Jurkat, Clone E6-1 (cell line): ENCODE results near the gene SMDT1. TPM values are rescaled to one million over a fixed set of nuclear protein-coding genes. Genes with fewer than 3 reads are reported as not detected.
A peak's percentile ranks its signal among the peaks of the same experiment; 100 is the strongest.

Experiments used
- DNase-seq: peaks from one replicate; pipeline ENCODE4 v3.0.0-alpha.2; 2011; ENCODE audit warnings: low read depth, low spot score
- H3K4me3 ChIP-seq: 2 replicates; pipeline ENCODE4 v1.5.1; 2011; ENCODE audit warnings: mild to moderate bottlenecking, low read length, control low read depth, moderate library complexity
- polyA plus RNA-seq: library from polyadenylated mRNA; unstranded; fragments of >200 nt; gene quantifications from one replicate; pipeline ENCODE4 v1.2.1, GENCODE V29; 2012; ENCODE audit warnings: missing spikeins; ENCODE audit not compliant: insufficient read length, insufficient read depth

The SMDT1 gene
- polyA plus RNA-seq = 58.2 TPM

GRCh38 chr22:42079319-42080251 is at the start of gene SMDT1:
Gene SMDT1, plus strand, starts transcription at chr22:42079700. Its CDS starts 69 bp downstream, at chr22:42079769.
- peak; percentile 99 for DNase-seq
- H3K4me3 ChIP-seq = peak within 1 kb of the TSS; percentile 92

- DNase-seq = no peak
- H3K4me3 ChIP-seq = no peak overlapping the region
Measured at GRCh38 chr22:42033263-42034181, 46.0 kb upstream of the SMDT1 start.

GRCh38 chr22:42035256-42035655 is 44.2 kb upstream of the SMDT1 start:
- H3K4me3 ChIP-seq = no peak overlapping the region
- DNase-seq = no peak

- H3K4me3 ChIP-seq = no peak overlapping the region
- no peak for DNase-seq
Measured at GRCh38 chr22:42039271-42039670, 40.2 kb upstream of the SMDT1 start.

GRCh38 chr22:42041784-42042183 is 37.7 kb upstream of the SMDT1 start:
- no peak overlapping the region for H3K4me3 ChIP-seq
- DNase-seq = no peak

- DNase-seq = no peak
- H3K4me3 ChIP-seq = no peak overlapping the region
Measured at GRCh38 chr22:42050641-42051180, 28.8 kb upstream of the SMDT1 start.

- no peak overlapping the region for H3K4me3 ChIP-seq
- no peak for DNase-seq
Measured at GRCh38 chr22:42052765-42053164, 26.7 kb upstream of the SMDT1 start.

GRCh38 chr22:42056757-42057511 is 22.6 kb upstream of the SMDT1 start:
- DNase-seq = no peak
- H3K4me3 ChIP-seq = no peak overlapping the region

GRCh38 chr22:42060489-42060888 is 19.0 kb upstream of the SMDT1 start:
- no peak overlapping the region for H3K4me3 ChIP-seq
- no peak for DNase-seq

GRCh38 chr22:42061041-42061440 is 18.5 kb upstream of the SMDT1 start:
- DNase-seq = no peak
- H3K4me3 ChIP-seq = no peak overlapping the region

- H3K4me3 ChIP-seq = no peak overlapping the region
- no peak for DNase-seq
Measured at GRCh38 chr22:42062506-42063170, 16.9 kb upstream of the SMDT1 start.

- no peak overlapping the region for H3K4me3 ChIP-seq
- DNase-seq = no peak
Measured at GRCh38 chr22:42064629-42065028, 14.9 kb upstream of the SMDT1 start.

GRCh38 chr22:42065438-42066125 is 13.9 kb upstream of the SMDT1 start:
- no peak overlapping the region for H3K4me3 ChIP-seq
- DNase-seq = no peak

- no peak overlapping the region for H3K4me3 ChIP-seq
- DNase-seq = no peak
Measured at GRCh38 chr22:42066126-42066761, 13.3 kb upstream of the SMDT1 start.

GRCh38 chr22:42066937-42067336 is 12.6 kb upstream of the SMDT1 start:
- no peak for DNase-seq
- no peak overlapping the region for H3K4me3 ChIP-seq

- no peak for DNase-seq
- H3K4me3 ChIP-seq = no peak overlapping the region
Measured at GRCh38 chr22:42067671-42068251, 11.7 kb upstream of the SMDT1 start.

GRCh38 chr22:42068291-42068690 is 11.2 kb upstream of the SMDT1 start:
- no peak overlapping the region for H3K4me3 ChIP-seq
- no peak for DNase-seq
